HTR-8/SVneo (cell line): ENCODE measurements around the gene CYB5D1.

Experiments
- DNase-seq: peaks from one replicate; pipeline ENCODE4 v3.0.0; 2011; ENCODE audit warnings: low spot score, mixed read lengths; ENCODE audit not compliant: insufficient read length
- FAIRE-seq: peaks from 2 replicates; lab custom pipeline; 2011; peaks lifted over from hg19 to GRCh38; lab: Jason Lieb, UNC

The CYB5D1 gene

DNA sequence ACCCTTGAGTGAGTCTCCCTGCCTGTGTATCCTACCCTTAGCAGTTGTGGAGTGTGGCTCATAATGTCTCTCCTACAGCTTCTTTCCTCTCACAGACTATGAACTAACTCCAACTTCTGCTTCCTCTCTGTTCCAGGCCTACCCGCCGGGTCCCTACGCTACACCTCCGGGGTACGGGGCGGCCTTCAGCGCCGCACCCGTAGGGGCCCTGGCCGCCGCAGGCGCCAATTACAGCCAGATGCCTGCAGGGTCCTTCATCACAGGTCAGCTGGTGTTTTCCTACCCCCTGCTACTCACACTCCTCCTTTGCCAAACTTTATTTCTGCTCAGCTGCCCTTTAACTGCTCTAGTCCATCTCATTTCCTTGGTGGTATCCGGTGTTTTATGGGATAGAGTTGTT, 52.9 kb downstream of the CYB5D1 start:
- DNase-seq (no peak), FAIRE-seq (no peak)

DNA sequence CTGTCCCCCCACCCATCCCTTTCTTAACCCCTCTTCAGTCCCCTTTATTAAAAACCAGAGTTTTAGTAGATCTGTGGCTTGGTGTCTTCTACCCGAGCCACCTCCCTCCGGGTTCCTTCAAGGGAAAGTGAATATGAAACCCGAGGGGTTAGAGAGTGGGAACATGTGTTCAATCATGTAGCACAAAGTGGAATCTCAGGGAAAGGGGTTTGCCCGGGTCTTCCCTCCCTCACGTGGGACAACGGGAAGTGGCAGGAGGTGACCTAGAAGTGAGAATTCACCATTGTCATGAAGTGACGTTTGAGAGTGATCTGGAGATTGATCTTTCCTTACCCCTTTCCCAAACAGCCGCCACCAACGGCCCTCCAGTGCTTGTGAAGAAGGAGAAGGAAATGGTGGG, 53.3 kb downstream of the CYB5D1 start:
- FAIRE-seq (no peak), DNase-seq (no peak)
